ENCODE data around the gene CKB. TPM values are rescaled to one million over a fixed set of nuclear protein-coding genes. Genes with fewer than 3 reads are reported as not detected.
A peak's percentile ranks its signal among the peaks of the same experiment; 100 is the strongest.

Gene CKB
- total and polyA plus RNA-seq, 9 of the 15 experiments (the other 6 are each of a cell fraction or from before 2014, with no cell fraction given) = 23.9 to 692 (median 132) TPM

DNA sequence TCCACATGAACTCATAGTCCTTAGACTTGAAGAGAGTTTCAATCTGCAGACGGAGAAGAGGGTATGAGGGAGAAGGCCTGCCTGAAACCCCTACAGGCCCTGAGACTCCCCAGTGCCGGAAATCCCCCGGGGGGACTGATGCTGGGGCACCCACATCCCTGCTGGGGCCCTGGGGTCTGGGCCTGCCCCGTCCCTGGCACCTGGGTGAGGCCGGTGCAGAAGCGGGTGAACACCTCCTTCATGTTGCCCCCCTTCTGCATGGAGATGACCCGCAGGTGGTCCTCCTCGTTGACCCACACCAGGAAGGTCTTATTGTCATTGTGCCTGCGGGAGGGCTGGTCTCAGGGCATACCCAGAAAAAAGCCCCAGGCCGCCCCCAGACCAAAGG is 2.4 kb downstream of the CKB start:
- Histone ChIP-seq H4K20me1 (replicated peaks; ENCODE audit: control insufficient read depth, insufficient read depth, low read length) (peaks cover 13% of the 10 kb centered on the region; the same call in 1 of the 2 replicates), H3K9me3 (replicated peaks; ENCODE audit: control insufficient read depth, insufficient read depth, low read depth, low read length) (no peaks in the 10 kb centered on the region), H3K4me3 (peak overlapping the region; percentile 60; the same call in 1 of the 2 replicates), H3K9ac (ENCODE audit: insufficient read depth in 1 of 2, low read depth in 2 of 2, low read length in 2 of 2) (peak overlapping the region in 1 of 2 experiments; percentile 93; a peak in 3 of 4 replicates), H3K27ac (ENCODE audit: extremely low read depth, low read depth, low read length) (0 out of 3 replicates have a peak overlapping the region, but pooled peaks have one; percentile 83), H2AFZ (ENCODE audit: low read depth, low read length) (no peak overlapping the region), H3K4me1 (replicated peaks in 1 of 2; ENCODE audit: control insufficient read depth in 2 of 2, insufficient read depth in 2 of 2, low read length in 2 of 2) (peaks cover 35 to 79% of the 10 kb centered on the region in 2 experiments), H3K4me2 (ENCODE audit: insufficient read depth, low read length) (peak overlapping the region; percentile 78; the same call in 1 of the 2 replicates), H3K9me1 (ENCODE audit: control insufficient read depth, insufficient read depth, low read length) (no peaks in the 10 kb centered on the region), H3K27me3 (ENCODE audit: control insufficient read depth in 2 of 2, insufficient read depth in 2 of 2, low read length in 2 of 2) (no peaks in the 10 kb centered on the region), H3K36me3 (ENCODE audit: control insufficient read depth, insufficient read depth, low read length) (peaks cover 23% of the 10 kb centered on the region; the same call in 1 of the 3 replicates), H3K79me2 (ENCODE audit: control insufficient read depth, insufficient read depth, low read length) (peaks cover 23% of the 10 kb centered on the region)
- FAIRE-seq (no peak), DNase-seq (ENCODE audit: extremely low read depth in 1 of 4, low spot score in 3 of 4) (no peak), ATAC-seq (no peak)
- ChIA-PET POLR2A (interaction anchor here (0.6 kb wide), 1 partner anchor 683 kb away, joined by 3 read pairs; no protein-coding TSS in a partner anchor), CTCF (ENCODE audit: low intra/inter-chr PET ratio) (no interaction called here)
- no TSS peak for BruUV-seq (replicated peaks)
- WGBS (ENCODE audit: insufficient coverage, low coverage, missing lambda C conversion rate) = 60% methylated on average over 3 of the region's 10 CpGs
- in situ Hi-C loops (cut with MboI) = no loop called here
- TF ChIP-seq PRMT5 (CRISPR knock-in tag; IDR thresholded peaks at IDR 0.05) (no peak), TBP (optimal IDR thresholded peaks at IDR 0.05; ENCODE audit: low read depth, low read length) (no peak), SRSF9 (IDR thresholded peaks at IDR 0.05; ENCODE audit: borderline replicate concordance, low read depth, low read length) (no peak), ZNF316 (IDR thresholded peaks at IDR 0.05) (no peak), PML (IDR thresholded peaks at IDR 0.05; ENCODE audit: low read length) (no peak), NCOA1 (IDR thresholded peaks at IDR 0.05; ENCODE audit: low read depth) (no peak), HEY1 (CRISPR knock-in tag; IDR thresholded peaks at IDR 0.05; ENCODE audit: borderline replicate concordance) (no peak), SRSF3 (IDR thresholded peaks at IDR 0.05; ENCODE audit: insufficient read depth, low read length) (no peak), PHF20 (IDR thresholded peaks at IDR 0.05; ENCODE audit: partially characterized antibody) (no peak), SUPT5H (IDR thresholded peaks at IDR 0.05) (no peak), ZNF143 (CRISPR knock-in tag; IDR thresholded peaks at IDR 0.05) (no peak)
- intact Hi-C loops (cut with micrococcal nuclease) = loop anchor here (10.0 kb wide), 1 partner anchor 125 kb away; no protein-coding TSS in a partner anchor
